ENCODE data around the gene SFSWAP. TPM values are rescaled to one million over a fixed set of nuclear protein-coding genes. Genes with fewer than 3 reads are reported as not detected.

The SFSWAP gene
- total and polyA plus RNA-seq, 2 of the 13 experiments (the other 11 are each of a cell fraction or from before 2014, with no cell fraction given): 17.1 to 27.7 TPM

DNA sequence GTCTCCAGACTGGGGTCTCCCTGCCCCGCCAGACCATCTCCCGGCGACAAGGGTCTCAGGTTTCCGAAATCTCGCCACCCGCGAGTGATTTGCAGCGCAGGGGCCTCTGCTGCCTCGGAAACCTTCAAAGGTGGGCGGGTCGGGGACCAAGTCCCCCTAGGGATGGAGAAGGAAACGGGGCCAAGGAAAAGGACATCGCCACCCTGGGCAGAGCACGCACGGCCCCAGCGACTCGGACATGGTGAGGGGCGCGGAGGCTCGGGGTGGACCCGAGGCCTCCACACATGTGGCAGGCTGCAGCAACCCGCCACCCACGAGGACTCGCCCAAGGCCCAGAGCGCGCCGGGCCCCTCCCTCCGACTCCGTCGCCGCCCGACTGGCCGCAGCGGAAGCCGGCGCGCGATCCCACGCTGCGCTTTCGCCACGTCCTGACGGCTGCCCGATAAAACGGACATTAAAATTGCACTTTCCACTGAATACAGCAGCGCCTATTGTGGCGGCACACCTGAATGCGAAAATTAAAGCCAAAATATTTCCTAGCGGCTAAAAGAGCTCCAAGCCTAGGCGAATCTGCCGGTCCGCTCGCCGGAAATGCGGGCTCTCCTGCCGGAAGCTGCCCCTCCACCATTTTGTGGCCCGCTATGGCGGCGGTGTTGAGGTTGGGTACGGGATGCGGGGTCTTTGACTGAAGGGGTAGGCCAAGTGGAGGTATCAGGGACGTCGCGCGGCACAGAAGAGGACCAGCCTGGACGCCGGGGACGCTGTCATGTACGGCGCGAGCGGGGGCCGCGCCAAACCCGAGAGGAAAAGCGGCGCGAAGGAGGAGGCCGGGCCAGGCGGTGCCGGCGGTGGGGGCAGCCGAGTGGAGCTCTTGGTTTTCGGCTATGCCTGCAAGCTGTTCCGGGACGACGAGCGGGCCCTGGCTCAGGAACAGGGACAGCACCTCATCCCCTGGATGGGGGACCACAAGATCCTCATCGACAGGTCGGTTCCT, at the start of gene SFSWAP (continued):
- TF ChIP-seq, protein P1, sequence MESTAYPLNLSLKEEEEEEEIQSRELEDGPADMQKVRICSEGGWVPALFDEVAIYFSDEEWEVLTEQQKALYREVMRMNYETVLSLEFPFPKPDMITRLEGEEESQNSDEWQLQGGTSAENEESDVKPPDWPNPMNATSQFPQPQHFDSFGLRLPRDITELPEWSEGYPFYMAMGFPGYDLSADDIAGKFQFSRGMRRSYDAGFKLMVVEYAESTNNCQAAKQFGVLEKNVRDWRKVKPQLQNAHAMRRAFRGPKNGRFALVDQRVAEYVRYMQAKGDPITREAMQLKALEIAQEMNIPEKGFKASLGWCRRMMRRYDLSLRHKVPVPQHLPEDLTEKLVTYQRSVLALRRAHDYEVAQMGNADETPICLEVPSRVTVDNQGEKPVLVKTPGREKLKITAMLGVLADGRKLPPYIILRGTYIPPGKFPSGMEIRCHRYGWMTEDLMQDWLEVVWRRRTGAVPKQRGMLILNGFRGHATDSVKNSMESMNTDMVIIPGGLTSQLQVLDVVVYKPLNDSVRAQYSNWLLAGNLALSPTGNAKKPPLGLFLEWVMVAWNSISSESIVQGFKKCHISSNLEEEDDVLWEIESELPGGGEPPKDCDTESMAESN (CRISPR knock-in tag; conservative IDR thresholded peaks at IDR 0.05): peak; percentile 57; the same call in 1 of the 2 replicates
- TF ChIP-seq ZEB1 (IDR thresholded peaks at IDR 0.05; ENCODE audit: insufficient replicate concordance, low read depth) (peak; percentile 73), ZNF747 (CRISPR knock-in tag; IDR thresholded peaks at IDR 0.05; ENCODE audit: borderline replicate concordance) (peak; percentile 82; the same call in 1 of the 2 replicates), ZNF337 (CRISPR knock-in tag; IDR thresholded peaks at IDR 0.05; ENCODE audit: borderline replicate concordance, low read depth) (peak; percentile 81; the same call in 1 of the 2 replicates), EEA1 (CRISPR knock-in tag; IDR thresholded peaks at IDR 0.05; ENCODE audit: borderline replicate concordance) (peak; percentile 55; the same call in 1 of the 2 replicates), ZBTB21 (CRISPR knock-in tag; IDR thresholded peaks at IDR 0.05) (no peak), CEBPG (CRISPR knock-in tag; IDR thresholded peaks at IDR 0.05) (no peak), PAX8 (CRISPR knock-in tag; IDR thresholded peaks at IDR 0.05; ENCODE audit: borderline replicate concordance) (no peak), ZSCAN9 (CRISPR knock-in tag; IDR thresholded peaks at IDR 0.05; ENCODE audit: borderline replicate concordance) (peak; percentile 55), ELF3 (CRISPR knock-in tag; IDR thresholded peaks at IDR 0.05) (peak; percentile 71; the same call in 1 of the 2 replicates), ZNF441 (CRISPR knock-in tag; IDR thresholded peaks at IDR 0.05; ENCODE audit: borderline replicate concordance) (no peak), SP2 (CRISPR knock-in tag; IDR thresholded peaks at IDR 0.05) (no peak; the same call in 1 of the 2 replicates), MXI1 (IDR thresholded peaks at IDR 0.05; ENCODE audit: borderline replicate concordance, low read depth, low read length) (peak; percentile 60; the same call in 1 of the 3 replicates)
- TF ChIP-seq, protein P2, sequence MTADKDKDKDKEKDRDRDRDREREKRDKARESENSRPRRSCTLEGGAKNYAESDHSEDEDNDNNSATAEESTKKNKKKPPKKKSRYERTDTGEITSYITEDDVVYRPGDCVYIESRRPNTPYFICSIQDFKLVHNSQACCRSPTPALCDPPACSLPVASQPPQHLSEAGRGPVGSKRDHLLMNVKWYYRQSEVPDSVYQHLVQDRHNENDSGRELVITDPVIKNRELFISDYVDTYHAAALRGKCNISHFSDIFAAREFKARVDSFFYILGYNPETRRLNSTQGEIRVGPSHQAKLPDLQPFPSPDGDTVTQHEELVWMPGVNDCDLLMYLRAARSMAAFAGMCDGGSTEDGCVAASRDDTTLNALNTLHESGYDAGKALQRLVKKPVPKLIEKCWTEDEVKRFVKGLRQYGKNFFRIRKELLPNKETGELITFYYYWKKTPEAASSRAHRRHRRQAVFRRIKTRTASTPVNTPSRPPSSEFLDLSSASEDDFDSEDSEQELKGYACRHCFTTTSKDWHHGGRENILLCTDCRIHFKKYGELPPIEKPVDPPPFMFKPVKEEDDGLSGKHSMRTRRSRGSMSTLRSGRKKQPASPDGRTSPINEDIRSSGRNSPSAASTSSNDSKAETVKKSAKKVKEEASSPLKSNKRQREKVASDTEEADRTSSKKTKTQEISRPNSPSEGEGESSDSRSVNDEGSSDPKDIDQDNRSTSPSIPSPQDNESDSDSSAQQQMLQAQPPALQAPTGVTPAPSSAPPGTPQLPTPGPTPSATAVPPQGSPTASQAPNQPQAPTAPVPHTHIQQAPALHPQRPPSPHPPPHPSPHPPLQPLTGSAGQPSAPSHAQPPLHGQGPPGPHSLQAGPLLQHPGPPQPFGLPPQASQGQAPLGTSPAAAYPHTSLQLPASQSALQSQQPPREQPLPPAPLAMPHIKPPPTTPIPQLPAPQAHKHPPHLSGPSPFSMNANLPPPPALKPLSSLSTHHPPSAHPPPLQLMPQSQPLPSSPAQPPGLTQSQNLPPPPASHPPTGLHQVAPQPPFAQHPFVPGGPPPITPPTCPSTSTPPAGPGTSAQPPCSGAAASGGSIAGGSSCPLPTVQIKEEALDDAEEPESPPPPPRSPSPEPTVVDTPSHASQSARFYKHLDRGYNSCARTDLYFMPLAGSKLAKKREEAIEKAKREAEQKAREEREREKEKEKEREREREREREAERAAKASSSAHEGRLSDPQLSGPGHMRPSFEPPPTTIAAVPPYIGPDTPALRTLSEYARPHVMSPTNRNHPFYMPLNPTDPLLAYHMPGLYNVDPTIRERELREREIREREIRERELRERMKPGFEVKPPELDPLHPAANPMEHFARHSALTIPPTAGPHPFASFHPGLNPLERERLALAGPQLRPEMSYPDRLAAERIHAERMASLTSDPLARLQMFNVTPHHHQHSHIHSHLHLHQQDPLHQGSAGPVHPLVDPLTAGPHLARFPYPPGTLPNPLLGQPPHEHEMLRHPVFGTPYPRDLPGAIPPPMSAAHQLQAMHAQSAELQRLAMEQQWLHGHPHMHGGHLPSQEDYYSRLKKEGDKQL (CRISPR knock-in tag; IDR thresholded peaks at IDR 0.05; ENCODE audit: low read depth): no peak
- TF ChIP-seq, protein P3, sequence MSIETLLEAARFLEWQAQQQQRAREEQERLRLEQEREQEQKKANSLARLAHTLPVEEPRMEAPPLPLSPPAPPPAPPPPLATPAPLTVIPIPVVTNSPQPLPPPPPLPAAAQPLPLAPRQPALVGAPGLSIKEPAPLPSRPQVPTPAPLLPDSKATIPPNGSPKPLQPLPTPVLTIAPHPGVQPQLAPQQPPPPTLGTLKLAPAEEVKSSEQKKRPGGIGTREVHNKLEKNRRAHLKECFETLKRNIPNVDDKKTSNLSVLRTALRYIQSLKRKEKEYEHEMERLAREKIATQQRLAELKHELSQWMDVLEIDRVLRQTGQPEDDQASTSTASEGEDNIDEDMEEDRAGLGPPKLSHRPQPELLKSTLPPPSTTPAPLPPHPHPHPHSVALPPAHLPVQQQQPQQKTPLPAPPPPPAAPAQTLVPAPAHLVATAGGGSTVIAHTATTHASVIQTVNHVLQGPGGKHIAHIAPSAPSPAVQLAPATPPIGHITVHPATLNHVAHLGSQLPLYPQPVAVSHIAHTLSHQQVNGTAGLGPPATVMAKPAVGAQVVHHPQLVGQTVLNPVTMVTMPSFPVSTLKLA (IDR thresholded peaks at IDR 0.05): no peak
- TF ChIP-seq, protein P4, sequence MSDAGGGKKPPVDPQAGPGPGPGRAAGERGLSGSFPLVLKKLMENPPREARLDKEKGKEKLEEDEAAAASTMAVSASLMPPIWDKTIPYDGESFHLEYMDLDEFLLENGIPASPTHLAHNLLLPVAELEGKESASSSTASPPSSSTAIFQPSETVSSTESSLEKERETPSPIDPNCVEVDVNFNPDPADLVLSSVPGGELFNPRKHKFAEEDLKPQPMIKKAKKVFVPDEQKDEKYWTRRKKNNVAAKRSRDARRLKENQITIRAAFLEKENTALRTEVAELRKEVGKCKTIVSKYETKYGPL (CRISPR knock-in tag; IDR thresholded peaks at IDR 0.05): peak; percentile 67; the same call in 1 of the 2 replicates
